ENCODE measurements around the gene LRRC26.

LRRC26 gene

GRCh38 chr9:137147091-137147792, 22.6 kb downstream of the LRRC26 start:
- no peak for TF ChIP-seq CTCF (conservative IDR thresholded peaks at IDR 0.05; ENCODE audit: low read length)
- no peak overlapping the region for H3K4me3 ChIP-seq (ENCODE audit: low read length)
- DNase-seq (ENCODE audit: low read depth), result no peak

GRCh38 chr9:137146527-137146918, 23.3 kb downstream of the LRRC26 start:
- DNase-seq (ENCODE audit: low read depth), result no peak
- no peak overlapping the region for H3K4me3 ChIP-seq (ENCODE audit: low read length)
- no peak for TF ChIP-seq CTCF (conservative IDR thresholded peaks at IDR 0.05; ENCODE audit: low read length)

DNA sequence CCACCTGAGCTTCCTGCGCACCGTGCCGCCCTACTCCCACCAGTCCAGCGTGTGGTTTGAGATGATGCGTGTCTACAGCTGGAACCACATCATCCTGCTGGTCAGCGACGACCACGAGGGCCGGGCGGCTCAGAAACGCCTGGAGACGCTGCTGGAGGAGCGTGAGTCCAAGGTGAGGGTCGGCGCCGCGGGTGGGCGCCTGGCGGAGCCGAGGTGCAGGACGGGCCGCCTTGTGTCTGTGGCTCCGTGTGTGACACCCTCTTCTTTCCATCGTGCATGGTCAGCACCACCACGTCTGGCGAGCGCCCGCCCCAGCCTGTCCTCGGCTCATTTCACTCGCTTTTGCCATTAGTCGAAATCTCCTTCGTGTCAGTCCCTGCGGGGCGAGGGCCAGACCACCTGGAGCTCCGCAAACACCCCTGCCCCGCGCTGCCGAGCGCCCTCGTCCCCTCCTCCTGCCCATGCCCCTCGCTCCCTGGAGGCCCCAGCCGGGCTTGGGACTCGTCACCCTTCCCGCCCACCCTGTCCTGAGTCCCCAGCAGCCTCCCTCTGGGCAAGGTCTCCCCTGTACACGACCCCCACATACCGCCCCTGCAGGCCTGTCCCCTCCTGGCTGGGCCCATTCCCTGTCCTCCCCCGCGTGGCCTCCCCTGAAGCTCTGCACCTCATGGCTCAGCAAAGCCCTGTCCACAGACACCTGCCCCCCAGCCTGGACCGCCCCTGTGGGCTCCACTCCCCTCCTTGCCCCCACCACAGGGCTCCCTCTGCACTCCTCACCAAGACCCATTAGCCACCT, 23.9 kb downstream of the LRRC26 start:
- no peak overlapping the region for H3K4me3 ChIP-seq (ENCODE audit: low read length)
- DNase-seq (ENCODE audit: low read depth), result no peak
- TF ChIP-seq CTCF (conservative IDR thresholded peaks at IDR 0.05; ENCODE audit: low read length), result no peak

DNA sequence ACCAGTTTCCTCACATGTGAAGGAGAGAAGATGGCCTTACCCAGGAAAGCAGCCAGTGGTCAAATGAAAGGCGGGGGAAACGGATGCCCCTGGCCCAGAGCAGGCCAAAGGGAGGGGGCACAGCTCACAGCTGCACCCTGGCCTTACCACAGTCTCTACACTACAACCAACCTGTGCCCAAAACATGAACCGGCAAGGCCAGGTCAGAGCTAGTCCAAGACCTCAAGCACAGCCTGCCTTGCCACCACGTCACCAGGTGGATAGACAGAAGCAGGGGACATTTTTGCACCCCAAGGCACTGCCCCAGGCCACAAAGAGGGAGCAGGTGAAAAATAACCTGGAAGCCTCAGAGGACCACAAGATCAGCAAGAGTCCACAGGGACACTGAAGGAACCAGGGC, 26.4 kb downstream of the LRRC26 start:
- H3K4me3 ChIP-seq (ENCODE audit: low read length), result no peak overlapping the region
- no peak for TF ChIP-seq CTCF (conservative IDR thresholded peaks at IDR 0.05; ENCODE audit: low read length)
- no peak for DNase-seq (ENCODE audit: low read depth)

- no peak overlapping the region for H3K4me3 ChIP-seq (ENCODE audit: low read length)
- no peak for DNase-seq (ENCODE audit: low read depth)
- TF ChIP-seq CTCF (conservative IDR thresholded peaks at IDR 0.05; ENCODE audit: low read length), result no peak
Observed at GRCh38 chr9:137141976-137142936, 27.6 kb downstream of the LRRC26 start.

- no peak for DNase-seq (ENCODE audit: low read depth)
- H3K4me3 ChIP-seq (ENCODE audit: low read length), result no peak overlapping the region
- no peak for TF ChIP-seq CTCF (conservative IDR thresholded peaks at IDR 0.05; ENCODE audit: low read length)
Observed at GRCh38 chr9:137141050-137141810, 28.6 kb downstream of the LRRC26 start.

Measured in AG10803 (cell line).